K562 (cell line): ENCODE measurements around the gene ARID3A.

Experiments used
- ATF2 ChIP-seq: sonication (generic); formaldehyde crosslinking; IDR thresholded peaks from 2 replicates; pipeline ENCODE4 v1.8.1; 2022; ENCODE audit warnings: missing genetic modification reagents
- CTCF ChIP-seq, 3 experiments: IDR thresholded peaks in 2 of 3; conservative IDR thresholded peaks in 1 of 3; 2 replicates each; pipeline ENCODE4 v1.5.1; 2011 to 2012; ENCODE audit warnings: low read length in 3 of 3, mild to moderate bottlenecking in 3 of 3, control low read depth in 2 of 3, improper control_type of control experiment in 1 of 3, inconsistent platforms in 1 of 3, low read depth in 1 of 3, mixed read lengths in 1 of 3, moderate library complexity in 1 of 3; ENCODE audit not compliant: insufficient read depth in 2 of 3
- DNMT1 ChIP-seq: fragments of 450-650 bp; IDR thresholded peaks from 2 replicates; pipeline ENCODE4 v1.6.1; 2016; ENCODE audit warnings: antibody characterized with exemption, mild to moderate bottlenecking
- NCOA4 ChIP-seq: fragments of 450-650 bp; IDR thresholded peaks from 2 replicates; pipeline ENCODE4 v1.6.1; 2018; ENCODE audit warnings: mild to moderate bottlenecking; ENCODE audit not compliant: partially characterized antibody
- POLR2AphosphoS5 ChIP-seq: IDR thresholded peaks from 2 replicates; pipeline ENCODE4 v1.6.1; 2011; ENCODE audit warnings: mild to moderate bottlenecking, low read depth, low read length, moderate library complexity; ENCODE audit not compliant: control insufficient read depth, insufficient read depth
- RHOXF2B ChIP-seq: fragments of 250-450 bp; sonication (Bioruptor Pico); conservative IDR thresholded peaks from 2 replicates; pipeline ENCODE4 v1.5.1; 2021
- SETDB1 ChIP-seq: IDR thresholded peaks from one replicate; pipeline ENCODE4 v1.6.1; 2012; ENCODE audit warnings: low read length, control low read depth, inconsistent platforms
- USF1 ChIP-seq: sonication (generic); formaldehyde crosslinking; IDR thresholded peaks from 2 replicates; pipeline ENCODE4 v1.9.0; 2022; ENCODE audit warnings: mild to moderate bottlenecking, missing genetic modification reagents

DNA sequence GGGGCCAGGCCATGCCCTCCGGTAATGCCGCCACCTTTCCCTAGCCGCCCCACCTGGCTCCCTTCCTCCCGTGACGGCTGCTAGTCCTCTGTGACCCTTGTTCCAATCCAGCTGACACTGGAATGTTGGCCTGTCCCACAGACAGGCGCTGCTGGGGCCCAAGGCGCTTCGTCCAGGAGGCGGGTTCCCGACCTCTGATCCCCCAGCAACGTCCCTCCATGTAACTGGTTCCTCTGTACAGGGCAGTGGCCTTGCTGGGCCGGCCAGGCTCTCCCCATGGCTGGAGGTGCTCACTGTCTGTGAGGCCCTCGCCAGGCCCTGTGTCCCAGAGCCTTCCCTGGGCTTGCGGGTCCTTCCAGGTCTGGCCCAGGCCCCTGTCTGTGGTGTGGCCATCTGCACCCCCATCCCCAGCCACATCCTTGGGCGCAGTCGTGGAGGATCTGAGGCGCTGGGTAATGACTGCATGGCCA is 67.6 kb downstream of the ARID3A start:
- TF ChIP-seq SETDB1 (no peak), NCOA4 (no peak), RHOXF2B (no peak), ATF2 (no peak), POLR2AphosphoS5 (no peak), DNMT1 (no peak), USF1 (CRISPR knock-in tag) (no peak), CTCF (IDR thresholded peaks at IDR 0.05 in 2 of 3, conservative IDR thresholded peaks at IDR 0.05 in 1 of 3; ENCODE audit: insufficient read depth in 2 of 3, low read depth in 1 of 3, low read length in 3 of 3) (no peak)
